ENCODE results near the gene EPB41L2. TPM values are rescaled to one million over a fixed set of nuclear protein-coding genes. Genes with fewer than 3 reads are reported as not detected.

The EPB41L2 gene
- total RNA-seq, 1 donor from 2014 or later, result 136 TPM

- Histone ChIP-seq H3K27me3 (ENCODE audit: insufficient read depth, low read length) (no peaks in the 10 kb centered on the region), H3K4me1 (ENCODE audit: insufficient read depth, low read length) (peaks cover 12% of the 10 kb centered on the region), H4K20me1 (ENCODE audit: insufficient read depth, low read length) (no peaks in the 10 kb centered on the region), H3K9ac (ENCODE audit: low read length) (no peak overlapping the region), H2AFZ (ENCODE audit: low read depth, low read length) (no peak overlapping the region), H3K27ac (ENCODE audit: low read depth, low read length) (no peak overlapping the region), H3K4me3 (ENCODE audit: insufficient read depth, low read depth, low read length) (no peak overlapping the region), H3K79me2 (ENCODE audit: insufficient read depth, low read length) (no peaks in the 10 kb centered on the region), H3K9me3 (ENCODE audit: insufficient read depth, low read depth, low read length) (no peaks in the 10 kb centered on the region), H3K36me3 (ENCODE audit: insufficient read depth, low read length) (no peaks in the 10 kb centered on the region), H3K4me2 (ENCODE audit: low read length) (no peak overlapping the region)
- Mint-ChIP-seq H3K4me1 (ENCODE audit: low read depth, unreplicated experiment) (peaks cover 32% of the 10 kb centered on the region), H3K27ac (ENCODE audit: unreplicated experiment) (no peak overlapping the region), H3K36me3 (ENCODE audit: low read depth, unreplicated experiment) (peaks cover 4% of the 10 kb centered on the region), H3K4me3 (ENCODE audit: unreplicated experiment) (no peak overlapping the region), H3K27me3 (ENCODE audit: low read depth, unreplicated experiment) (no peaks in the 10 kb centered on the region), H3K9me3 (ENCODE audit: unreplicated experiment) (no peaks in the 10 kb centered on the region)
- no peak for DNase-seq (ENCODE audit: low read depth)
- TF ChIP-seq EZH2 (IDR thresholded peaks at IDR 0.05; ENCODE audit: insufficient read depth, low read length) (no peak), CTCF (IDR thresholded peaks at IDR 0.05; ENCODE audit: insufficient read depth, low read depth, low read length) (no peak)
- FAIRE-seq, result no peak
Measured at GRCh38 chr6:130849594-130849993, 213.5 kb downstream of the EPB41L2 start.

GRCh38 chr6:130848945-130849344, 214.1 kb downstream of the EPB41L2 start:
- H3K4me2 ChIP-seq (ENCODE audit: low read length), result no peak overlapping the region
- no peak overlapping the region for H3K4me3 ChIP-seq (ENCODE audit: insufficient read depth, low read depth, low read length)
- Mint-ChIP-seq H3K9me3 (ENCODE audit: unreplicated experiment) (no peaks in the 10 kb centered on the region), H3K36me3 (ENCODE audit: low read depth, unreplicated experiment) (peaks cover 4% of the 10 kb centered on the region), H3K4me1 (ENCODE audit: low read depth, unreplicated experiment) (peaks cover 28% of the 10 kb centered on the region), H3K27ac (ENCODE audit: unreplicated experiment) (no peak overlapping the region), H3K27me3 (ENCODE audit: low read depth, unreplicated experiment) (no peaks in the 10 kb centered on the region), H3K4me3 (ENCODE audit: unreplicated experiment) (no peak overlapping the region)
- H4K20me1 ChIP-seq (ENCODE audit: insufficient read depth, low read length), result no peaks in the 10 kb centered on the region
- TF ChIP-seq CTCF (IDR thresholded peaks at IDR 0.05; ENCODE audit: insufficient read depth, low read depth, low read length), result no peak
- H2AFZ ChIP-seq (ENCODE audit: low read depth, low read length), result no peak overlapping the region
- no peaks in the 10 kb centered on the region for H3K9me3 ChIP-seq (ENCODE audit: insufficient read depth, low read depth, low read length)
- H3K27ac ChIP-seq (ENCODE audit: low read depth, low read length), result no peak overlapping the region
- no peak for DNase-seq (ENCODE audit: low read depth)
- H3K4me1 ChIP-seq (ENCODE audit: insufficient read depth, low read length), result peaks cover 9% of the 10 kb centered on the region
- H3K9ac ChIP-seq (ENCODE audit: low read length), result no peak overlapping the region
- no peak for FAIRE-seq
- H3K27me3 ChIP-seq (ENCODE audit: insufficient read depth, low read length), result no peaks in the 10 kb centered on the region
- no peaks in the 10 kb centered on the region for H3K36me3 ChIP-seq (ENCODE audit: insufficient read depth, low read length)
- no peaks in the 10 kb centered on the region for H3K79me2 ChIP-seq (ENCODE audit: insufficient read depth, low read length)

GRCh38 chr6:130847001-130847910, 215.8 kb downstream of the EPB41L2 start:
- Mint-ChIP-seq H3K27ac (ENCODE audit: unreplicated experiment) (no peak overlapping the region), H3K4me1 (ENCODE audit: low read depth, unreplicated experiment) (peaks cover 13% of the 10 kb centered on the region), H3K27me3 (ENCODE audit: low read depth, unreplicated experiment) (no peaks in the 10 kb centered on the region), H3K4me3 (ENCODE audit: unreplicated experiment) (no peak overlapping the region), H3K36me3 (ENCODE audit: low read depth, unreplicated experiment) (peaks cover 4% of the 10 kb centered on the region), H3K9me3 (ENCODE audit: unreplicated experiment) (no peaks in the 10 kb centered on the region)
- no peak overlapping the region for H3K4me2 ChIP-seq (ENCODE audit: low read length)
- TF ChIP-seq CTCF (IDR thresholded peaks at IDR 0.05; ENCODE audit: insufficient read depth, low read depth, low read length), result no peak
- no peak for TF ChIP-seq EZH2 (IDR thresholded peaks at IDR 0.05; ENCODE audit: insufficient read depth, low read length)
- H3K27me3 ChIP-seq (ENCODE audit: insufficient read depth, low read length), result no peaks in the 10 kb centered on the region
- FAIRE-seq (peak; percentile 20), DNase-seq (ENCODE audit: low read depth) (no peak)
- H3K27ac ChIP-seq (ENCODE audit: low read depth, low read length), result no peak overlapping the region
- H3K9ac ChIP-seq (ENCODE audit: low read length), result no peak overlapping the region
- H3K4me3 ChIP-seq (ENCODE audit: insufficient read depth, low read depth, low read length), result no peak overlapping the region
- H3K36me3 ChIP-seq (ENCODE audit: insufficient read depth, low read length), result no peaks in the 10 kb centered on the region
- H2AFZ ChIP-seq (ENCODE audit: low read depth, low read length), result no peak overlapping the region
- H3K79me2 ChIP-seq (ENCODE audit: insufficient read depth, low read length), result no peaks in the 10 kb centered on the region
- H3K4me1 ChIP-seq (ENCODE audit: insufficient read depth, low read length), result no peaks in the 10 kb centered on the region
- no peaks in the 10 kb centered on the region for H4K20me1 ChIP-seq (ENCODE audit: insufficient read depth, low read length)
- no peaks in the 10 kb centered on the region for H3K9me3 ChIP-seq (ENCODE audit: insufficient read depth, low read depth, low read length)
